ENCODE results near the gene PARD3B.

DNA sequence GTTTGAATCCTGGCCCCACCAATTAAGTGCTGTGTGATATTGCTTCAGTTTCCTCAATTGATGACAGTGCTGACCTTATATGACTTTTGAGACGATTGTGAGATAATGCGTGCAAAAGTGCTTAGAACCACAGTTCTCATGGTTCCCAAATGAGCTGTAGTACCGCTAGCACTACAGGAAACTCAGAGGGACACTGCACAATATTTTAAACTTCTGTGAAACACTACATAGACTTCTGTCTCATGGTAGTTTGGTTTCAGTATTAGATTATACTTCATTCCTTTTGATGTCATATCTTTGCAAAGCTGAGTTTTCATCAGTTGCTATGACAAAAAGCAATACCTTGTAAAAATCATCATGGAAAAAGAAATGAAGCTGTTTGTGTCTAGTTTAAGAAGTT, 368.0 kb downstream of the PARD3B start:
- TF ChIP-seq, protein P1, sequence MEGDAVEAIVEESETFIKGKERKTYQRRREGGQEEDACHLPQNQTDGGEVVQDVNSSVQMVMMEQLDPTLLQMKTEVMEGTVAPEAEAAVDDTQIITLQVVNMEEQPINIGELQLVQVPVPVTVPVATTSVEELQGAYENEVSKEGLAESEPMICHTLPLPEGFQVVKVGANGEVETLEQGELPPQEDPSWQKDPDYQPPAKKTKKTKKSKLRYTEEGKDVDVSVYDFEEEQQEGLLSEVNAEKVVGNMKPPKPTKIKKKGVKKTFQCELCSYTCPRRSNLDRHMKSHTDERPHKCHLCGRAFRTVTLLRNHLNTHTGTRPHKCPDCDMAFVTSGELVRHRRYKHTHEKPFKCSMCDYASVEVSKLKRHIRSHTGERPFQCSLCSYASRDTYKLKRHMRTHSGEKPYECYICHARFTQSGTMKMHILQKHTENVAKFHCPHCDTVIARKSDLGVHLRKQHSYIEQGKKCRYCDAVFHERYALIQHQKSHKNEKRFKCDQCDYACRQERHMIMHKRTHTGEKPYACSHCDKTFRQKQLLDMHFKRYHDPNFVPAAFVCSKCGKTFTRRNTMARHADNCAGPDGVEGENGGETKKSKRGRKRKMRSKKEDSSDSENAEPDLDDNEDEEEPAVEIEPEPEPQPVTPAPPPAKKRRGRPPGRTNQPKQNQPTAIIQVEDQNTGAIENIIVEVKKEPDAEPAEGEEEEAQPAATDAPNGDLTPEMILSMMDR (IDR thresholded peaks at IDR 0.05; ENCODE audit: insufficient read depth, low read length, poor library complexity, severe bottlenecking) = no peak
- TF ChIP-seq EZH2phosphoT487 (conservative IDR thresholded peaks at IDR 0.05; ENCODE audit: low read length) = no peak

Measured in SU-DHL-6 (cell line).